GM12801 (cell line): ENCODE data around the gene SDF4.

Source experiments
- TF ChIP-seq, protein P1 (sequence below): IDR thresholded peaks from one replicate; pipeline ENCODE4 v1.5.1; 2011; ENCODE audit warnings: control low read depth; ENCODE audit not compliant: insufficient read length; ENCODE audit errors: extremely low read depth

SDF4 gene

GRCh38 chr1:1203561-1204424 lies 28.0 kb downstream of the SDF4 start:
- TF ChIP-seq, protein P1, sequence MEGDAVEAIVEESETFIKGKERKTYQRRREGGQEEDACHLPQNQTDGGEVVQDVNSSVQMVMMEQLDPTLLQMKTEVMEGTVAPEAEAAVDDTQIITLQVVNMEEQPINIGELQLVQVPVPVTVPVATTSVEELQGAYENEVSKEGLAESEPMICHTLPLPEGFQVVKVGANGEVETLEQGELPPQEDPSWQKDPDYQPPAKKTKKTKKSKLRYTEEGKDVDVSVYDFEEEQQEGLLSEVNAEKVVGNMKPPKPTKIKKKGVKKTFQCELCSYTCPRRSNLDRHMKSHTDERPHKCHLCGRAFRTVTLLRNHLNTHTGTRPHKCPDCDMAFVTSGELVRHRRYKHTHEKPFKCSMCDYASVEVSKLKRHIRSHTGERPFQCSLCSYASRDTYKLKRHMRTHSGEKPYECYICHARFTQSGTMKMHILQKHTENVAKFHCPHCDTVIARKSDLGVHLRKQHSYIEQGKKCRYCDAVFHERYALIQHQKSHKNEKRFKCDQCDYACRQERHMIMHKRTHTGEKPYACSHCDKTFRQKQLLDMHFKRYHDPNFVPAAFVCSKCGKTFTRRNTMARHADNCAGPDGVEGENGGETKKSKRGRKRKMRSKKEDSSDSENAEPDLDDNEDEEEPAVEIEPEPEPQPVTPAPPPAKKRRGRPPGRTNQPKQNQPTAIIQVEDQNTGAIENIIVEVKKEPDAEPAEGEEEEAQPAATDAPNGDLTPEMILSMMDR, result no peak

GRCh38 chr1:1202831-1203560 lies 28.8 kb downstream of the SDF4 start:
- TF ChIP-seq, protein P1, result no peak

DNA sequence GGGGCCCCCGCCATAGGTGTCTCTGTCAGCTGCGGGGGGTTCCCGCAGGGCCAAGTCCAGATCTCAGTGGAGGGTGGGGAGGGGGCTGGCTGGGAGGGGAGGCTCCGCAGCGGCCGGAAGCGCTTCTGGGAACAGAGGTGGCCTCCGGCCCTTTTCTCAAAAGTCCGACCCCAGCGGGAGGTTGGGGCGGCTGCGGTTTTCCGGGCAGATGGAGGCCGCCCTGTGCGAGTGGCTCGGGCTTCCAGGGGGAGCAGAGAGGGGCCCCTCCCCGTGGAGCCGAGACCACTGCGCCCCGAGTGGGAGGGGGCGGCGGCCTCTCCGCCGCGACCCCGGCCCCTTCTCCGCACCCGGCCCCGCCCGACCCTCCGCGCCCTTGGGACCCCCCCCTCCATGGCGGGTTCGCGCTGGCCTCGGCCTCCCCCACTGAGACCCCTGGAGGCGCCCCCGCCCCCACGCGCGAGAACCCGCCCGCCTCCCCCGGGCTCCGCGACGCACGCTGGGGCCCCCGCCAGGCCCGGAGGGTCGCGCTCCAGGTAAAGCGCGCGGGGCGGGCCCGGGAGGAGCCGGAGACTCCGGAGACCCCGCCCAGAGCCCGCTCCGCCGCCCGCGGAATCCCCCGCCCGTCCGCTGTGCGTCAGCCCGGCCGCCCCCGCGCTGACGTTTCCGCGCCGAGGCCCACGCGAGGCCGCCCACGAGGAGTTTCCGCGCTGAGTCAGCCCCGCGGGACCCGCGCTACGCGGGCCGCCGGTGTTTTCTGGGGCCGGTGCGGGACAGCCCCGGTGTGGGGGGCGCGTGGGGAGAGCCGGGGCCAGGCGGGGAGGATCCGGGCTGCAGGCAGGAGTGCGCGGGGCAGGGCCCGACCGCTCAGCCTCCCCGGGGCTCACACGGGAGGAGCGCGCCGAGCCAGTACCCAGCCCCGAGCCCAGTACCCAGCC lies 30.7 kb downstream of the SDF4 start:
- TF ChIP-seq, protein P1, result no peak

GRCh38 chr1:1199961-1200875 lies 31.6 kb downstream of the SDF4 start:
- TF ChIP-seq, protein P1, result no peak

DNA sequence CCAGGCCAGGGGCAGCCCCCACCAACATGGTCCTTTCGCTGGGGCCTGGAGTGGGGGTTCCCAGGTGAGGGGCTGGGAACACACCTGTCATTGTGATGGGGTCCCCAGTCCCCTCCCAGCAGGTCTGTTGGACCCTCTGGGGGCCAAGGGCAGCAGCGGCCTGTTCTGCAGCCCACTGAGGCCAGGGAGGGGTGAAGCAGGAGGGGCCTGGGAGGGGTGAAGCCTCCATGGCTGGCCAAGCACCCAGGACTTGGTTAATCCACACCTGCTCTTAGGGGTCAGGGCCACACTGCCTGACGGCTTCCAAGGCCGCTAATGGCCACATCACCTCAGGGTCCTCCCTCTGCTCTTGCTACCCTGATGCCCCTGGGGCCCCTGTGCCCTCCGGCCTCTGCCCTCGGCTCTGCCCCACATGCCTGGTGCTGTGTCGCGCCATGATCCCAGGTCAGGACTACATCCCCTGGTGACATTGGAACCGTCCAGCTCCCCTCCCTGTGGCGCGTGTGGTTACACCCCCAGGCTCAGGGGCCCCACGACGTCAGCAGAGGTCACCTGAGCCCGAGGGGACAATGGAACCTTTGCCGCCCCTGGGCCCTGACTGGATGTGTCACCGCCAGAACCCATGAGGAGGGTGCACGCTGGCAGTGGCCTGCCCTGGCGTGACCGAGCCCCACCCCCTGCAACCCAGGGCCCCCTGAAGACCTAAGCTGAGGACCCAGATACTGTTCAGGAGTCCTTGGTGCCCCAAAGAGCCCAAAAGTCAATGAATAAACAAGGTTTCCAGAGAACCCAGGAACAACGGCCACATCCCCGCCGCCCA lies 32.5 kb downstream of the SDF4 start:
- TF ChIP-seq, protein P1, result no peak
